Measurements from ENCODE around the gene CAPN14. TPM values are rescaled to one million over a fixed set of nuclear protein-coding genes. Genes with fewer than 3 reads are reported as not detected.

Gene CAPN14
- total RNA-seq, 1 donor = under 0.01 TPM

DNA sequence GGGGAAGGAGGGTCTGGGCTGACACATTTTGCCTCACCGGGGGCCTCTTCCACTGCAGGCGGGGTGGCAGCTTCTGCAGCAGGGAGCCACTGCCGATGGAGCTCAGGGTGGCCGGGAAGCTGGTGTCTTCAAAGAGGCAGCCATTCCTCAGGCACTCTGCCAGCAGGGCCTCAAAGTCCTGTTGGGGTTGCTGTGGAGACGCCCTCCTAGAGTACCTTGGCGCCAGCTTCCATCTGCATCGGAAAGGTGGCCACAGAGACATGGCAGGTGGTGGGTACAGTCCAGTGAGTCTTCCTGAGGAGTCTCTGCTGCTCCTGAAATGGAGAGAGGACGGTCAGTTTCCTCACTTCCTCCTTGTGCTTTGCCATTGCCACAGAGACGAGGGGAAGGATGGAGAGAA, 12.1 kb downstream of the CAPN14 start:
- H3K4me3 ChIP-seq (ENCODE audit: low read depth, low read length) = no peak overlapping the region
- no peak for DNase-seq (ENCODE audit: low read depth)
- no peak for TF ChIP-seq CTCF (IDR thresholded peaks at IDR 0.05; ENCODE audit: insufficient read depth, low read depth, low read length)

- TF ChIP-seq CTCF (IDR thresholded peaks at IDR 0.05; ENCODE audit: insufficient read depth, low read depth, low read length) = no peak
- no peak for DNase-seq (ENCODE audit: low read depth)
- no peak overlapping the region for H3K4me3 ChIP-seq (ENCODE audit: low read depth, low read length)
Measured at GRCh38 chr2:31204783-31205182, 12.5 kb downstream of the CAPN14 start.

DNA sequence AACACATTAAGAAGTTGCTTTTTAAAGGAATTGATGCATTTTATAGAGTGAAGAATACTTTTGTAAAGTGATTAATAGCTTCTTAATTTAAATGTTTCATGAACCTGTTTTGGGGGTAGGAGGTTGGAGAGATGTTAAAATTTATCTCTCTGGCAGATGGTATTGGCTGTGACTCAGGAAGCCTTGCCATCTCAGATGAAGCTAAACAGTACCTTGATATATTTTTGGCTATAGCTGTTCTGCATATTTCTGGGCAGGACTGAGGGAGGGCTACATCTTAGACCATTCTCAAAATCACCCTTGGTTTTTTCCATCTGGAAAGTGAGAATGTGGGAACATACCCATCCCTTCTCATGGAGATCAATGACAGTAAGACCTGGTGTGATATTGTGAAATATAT, 13.4 kb downstream of the CAPN14 start:
- no peak for TF ChIP-seq CTCF (IDR thresholded peaks at IDR 0.05; ENCODE audit: insufficient read depth, low read depth, low read length)
- no peak overlapping the region for H3K4me3 ChIP-seq (ENCODE audit: low read depth, low read length)

GRCh38 chr2:31202833-31203232, 14.5 kb downstream of the CAPN14 start:
- DNase-seq (ENCODE audit: low read depth) = no peak
- no peak for TF ChIP-seq CTCF (IDR thresholded peaks at IDR 0.05; ENCODE audit: insufficient read depth, low read depth, low read length)
- H3K4me3 ChIP-seq (ENCODE audit: low read depth, low read length) = no peak overlapping the region

More for the DNA sequence above, 13.4 kb downstream of the CAPN14 start:
- no peak for DNase-seq (ENCODE audit: low read depth)

DNA sequence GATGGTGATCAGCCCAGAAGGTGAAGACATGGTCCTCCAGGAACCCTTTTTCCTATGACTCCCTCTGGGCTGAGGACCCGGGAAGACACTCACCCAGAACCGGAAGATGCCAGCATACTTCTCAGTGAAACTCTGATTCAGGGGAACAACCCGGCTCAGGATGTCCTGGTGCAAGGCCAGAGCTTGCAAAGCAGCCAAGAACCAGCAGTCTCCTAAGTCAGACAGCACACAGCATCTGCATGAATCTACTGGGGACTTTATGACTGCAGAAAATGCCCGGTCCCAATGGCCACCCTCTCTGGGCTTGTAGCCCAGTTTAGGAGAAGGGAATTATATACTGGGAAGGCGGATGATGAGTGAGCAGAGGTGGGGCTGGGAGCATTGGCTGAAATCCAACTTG, 15.3 kb downstream of the CAPN14 start:
- no peak overlapping the region for H3K4me3 ChIP-seq (ENCODE audit: low read depth, low read length)
- DNase-seq (ENCODE audit: low read depth) = no peak
- TF ChIP-seq CTCF (IDR thresholded peaks at IDR 0.05; ENCODE audit: insufficient read depth, low read depth, low read length) = no peak

GRCh38 chr2:31200972-31201371, 16.3 kb downstream of the CAPN14 start:
- TF ChIP-seq CTCF (IDR thresholded peaks at IDR 0.05; ENCODE audit: insufficient read depth, low read depth, low read length) = no peak
- no peak for DNase-seq (ENCODE audit: low read depth)
- no peak overlapping the region for H3K4me3 ChIP-seq (ENCODE audit: low read depth, low read length)

DNA sequence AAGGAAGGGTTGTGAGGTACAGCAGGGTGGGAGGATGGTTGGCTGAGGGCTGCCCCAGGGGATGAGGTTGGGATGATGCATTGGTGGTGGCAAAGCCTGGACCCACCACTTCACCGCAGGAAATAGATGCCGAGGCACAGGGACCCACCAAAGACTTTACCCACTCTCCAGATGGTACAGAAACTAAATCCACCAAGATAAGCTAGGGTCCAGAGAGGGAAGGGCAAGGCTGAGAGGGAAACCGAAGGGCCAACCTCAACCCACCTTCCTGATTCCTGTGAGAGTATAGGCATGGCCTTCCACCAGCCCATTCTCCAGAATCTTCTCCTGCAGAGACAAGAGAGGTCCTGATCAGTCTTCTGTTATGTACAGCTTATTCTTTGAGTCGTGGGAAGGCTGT, 18.1 kb downstream of the CAPN14 start:
- no peak overlapping the region for H3K4me3 ChIP-seq (ENCODE audit: low read depth, low read length)
- no peak for DNase-seq (ENCODE audit: low read depth)
- TF ChIP-seq CTCF (IDR thresholded peaks at IDR 0.05; ENCODE audit: insufficient read depth, low read depth, low read length) = no peak
